Measurements from ENCODE around the gene PRDM16. TPM values are rescaled to one million over a fixed set of nuclear protein-coding genes. Genes with fewer than 3 reads are reported as not detected.

PRDM16 gene
- total and polyA plus RNA-seq, 2 of the 13 experiments (the other 11 are each of a cell fraction or from before 2014, with no cell fraction given), result 0.15 to 0.81 TPM

GRCh38 chr1:3433076-3433475, 364.1 kb downstream of the PRDM16 start:
- ATAC-seq (no peak), DNase-seq (ENCODE audit: low spot score) (no peak), FAIRE-seq (no peak)
- intact Hi-C loops (cut with micrococcal nuclease; ENCODE audit: unreplicated experiment) (no loop called here), in situ Hi-C loops (cut with HindIII; ENCODE audit: extremely low pct_ligation_motif_present, low pct_unique_long_range_greater_than_20kb) (no loop called here)
- Histone ChIP-seq H3K36me3 (replicated peaks in 1 of 2; ENCODE audit: control insufficient read depth in 1 of 2, insufficient read depth in 2 of 2, low read length in 2 of 2) (no peaks in the 10 kb centered on the region), H3K4me2 (ENCODE audit: low read depth, low read length) (no peak overlapping the region), H3K9ac (ENCODE audit: insufficient read depth, low read depth, low read length) (no peak overlapping the region), H3K79me2 (ENCODE audit: insufficient read depth, low read length) (no peaks in the 10 kb centered on the region), H3K27me3 (ENCODE audit: control insufficient read depth in 1 of 2, insufficient read depth in 2 of 2, low read length in 2 of 2) (peaks cover 10 to 41% of the 10 kb centered on the region in 2 experiments), H3K27ac (ENCODE audit: extremely low read length, insufficient read depth, low read length) (no peak overlapping the region), H3K4me1 (ENCODE audit: insufficient read depth, low read length) (peaks cover 9% of the 10 kb centered on the region; the same call in 1 of the 2 replicates), H3K4me3 (replicated peaks in 1 of 3; ENCODE audit: insufficient read depth in 1 of 3, low read depth in 2 of 3, low read length in 3 of 3) (no peak overlapping the region), H3K9me3 (ENCODE audit: low read length) (no peaks in the 10 kb centered on the region), H4K20me1 (ENCODE audit: insufficient read depth, low read length) (no peaks in the 10 kb centered on the region), H2AFZ (ENCODE audit: low read length) (no peak overlapping the region)
- ChIA-PET CTCF (ENCODE audit: low intra/inter-chr PET ratio, low total read pairs) (no interaction called here), POLR2A (no interaction called here)
- WGBS (ENCODE audit: low lambda C conversion rate), result 70% methylated on average over 9 of the region's 14 CpGs
- no TSS peak for BruUV-seq (replicated peaks)
- TF ChIP-seq ZBTB33 (CRISPR knock-in tag; IDR thresholded peaks at IDR 0.05), result no peak
- no peak for TF ChIP-seq E2F5 (CRISPR knock-in tag; conservative IDR thresholded peaks at IDR 0.05)
- no peak for TF ChIP-seq AGO1 (IDR thresholded peaks at IDR 0.05; ENCODE audit: low read depth, low read length, poor library complexity, severe bottlenecking)
- TF ChIP-seq NR2F6 (IDR thresholded peaks at IDR 0.05), result no peak
- no peak for TF ChIP-seq NR2F6 (CRISPR knock-in tag; IDR thresholded peaks at IDR 0.05)
- no peak for TF ChIP-seq ZBTB2 (CRISPR knock-in tag; IDR thresholded peaks at IDR 0.05; ENCODE audit: low read depth)
- no peak for TF ChIP-seq ARID3A (IDR thresholded peaks at IDR 0.05; ENCODE audit: low read depth, low read length)
- no peak for TF ChIP-seq HNF4A (CRISPR knock-in tag; IDR thresholded peaks at IDR 0.05)
- no peak for TF ChIP-seq AHDC1 (CRISPR knock-in tag; IDR thresholded peaks at IDR 0.05; ENCODE audit: borderline replicate concordance)
- TF ChIP-seq HHEX (CRISPR knock-in tag; IDR thresholded peaks at IDR 0.05), result no peak
- no peak for TF ChIP-seq MTERF4 (CRISPR knock-in tag; IDR thresholded peaks at IDR 0.05)
- no peak for TF ChIP-seq EZH2 (conservative IDR thresholded peaks at IDR 0.05; ENCODE audit: low read depth, low read length)
- no peak for TF ChIP-seq NFIC (IDR thresholded peaks at IDR 0.05; ENCODE audit: low read length)
